ENCODE measurements around the gene KLF3.

DNA sequence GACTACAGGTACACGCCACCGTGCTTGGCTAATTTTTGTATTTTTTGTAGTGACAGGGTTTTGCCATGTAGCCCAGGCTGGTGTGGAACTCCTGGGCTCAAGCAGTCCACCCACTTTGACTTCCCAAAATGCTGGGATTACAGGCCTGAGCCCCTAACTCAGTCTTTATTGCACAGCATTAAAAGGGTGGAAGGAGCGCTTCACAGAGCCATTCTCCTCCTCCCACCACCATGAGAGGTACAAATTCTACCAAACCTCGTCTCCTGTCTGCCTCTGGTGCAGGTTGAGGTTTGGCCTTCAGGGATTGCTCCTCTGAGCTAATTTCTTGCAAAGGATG, 66.5 kb downstream of the KLF3 start:
- TF ChIP-seq EZH2phosphoT487 (IDR thresholded peaks at IDR 0.05; ENCODE audit: low read depth, severe bottlenecking, unreplicated experiment) = no peak
- TF ChIP-seq, protein P1, sequence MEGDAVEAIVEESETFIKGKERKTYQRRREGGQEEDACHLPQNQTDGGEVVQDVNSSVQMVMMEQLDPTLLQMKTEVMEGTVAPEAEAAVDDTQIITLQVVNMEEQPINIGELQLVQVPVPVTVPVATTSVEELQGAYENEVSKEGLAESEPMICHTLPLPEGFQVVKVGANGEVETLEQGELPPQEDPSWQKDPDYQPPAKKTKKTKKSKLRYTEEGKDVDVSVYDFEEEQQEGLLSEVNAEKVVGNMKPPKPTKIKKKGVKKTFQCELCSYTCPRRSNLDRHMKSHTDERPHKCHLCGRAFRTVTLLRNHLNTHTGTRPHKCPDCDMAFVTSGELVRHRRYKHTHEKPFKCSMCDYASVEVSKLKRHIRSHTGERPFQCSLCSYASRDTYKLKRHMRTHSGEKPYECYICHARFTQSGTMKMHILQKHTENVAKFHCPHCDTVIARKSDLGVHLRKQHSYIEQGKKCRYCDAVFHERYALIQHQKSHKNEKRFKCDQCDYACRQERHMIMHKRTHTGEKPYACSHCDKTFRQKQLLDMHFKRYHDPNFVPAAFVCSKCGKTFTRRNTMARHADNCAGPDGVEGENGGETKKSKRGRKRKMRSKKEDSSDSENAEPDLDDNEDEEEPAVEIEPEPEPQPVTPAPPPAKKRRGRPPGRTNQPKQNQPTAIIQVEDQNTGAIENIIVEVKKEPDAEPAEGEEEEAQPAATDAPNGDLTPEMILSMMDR (IDR thresholded peaks at IDR 0.05; ENCODE audit: poor library complexity) = no peak

Data from hepatocyte (in vitro differentiated cells).